ENCODE data around the gene SERPINB11.
"Not testable (repeated sequence)": the region's sequence is repeated elsewhere in the genome, so short reads cannot be mapped to it uniquely, and the experiment has no call there.

Gene SERPINB11

GRCh38 chr18:63702660-63703059 lies at the start of gene SERPINB11:
TSS of gene SERPINB11 (plus strand) at chr18:63702960. CDS start at chr18:63710194, 7,234 bp downstream.
- Histone ChIP-seq H3K9ac (ENCODE audit: low read depth, low read length) (no peak within 1 kb of the TSS), H3K4me3 (ENCODE audit: low read depth, low read length) (no peak within 1 kb of the TSS), H3K9me3 (ENCODE audit: control insufficient read depth, insufficient read depth, low read length) (no peaks in the 10 kb centered on the region), H3K4me1 (ENCODE audit: control insufficient read depth, insufficient read depth, low read length) (no peaks in the 10 kb centered on the region), H3K36me3 (ENCODE audit: control insufficient read depth, insufficient read depth, low read length) (no peaks in the 10 kb centered on the region), H3K27me3 (ENCODE audit: control insufficient read depth, insufficient read depth, low read length) (no peaks in the 10 kb centered on the region)

GRCh38 chr18:63658920-63659319 lies 43.8 kb upstream of the SERPINB11 start:
- H3K36me3 ChIP-seq (ENCODE audit: control insufficient read depth, insufficient read depth, low read length); H3K27me3 ChIP-seq (ENCODE audit: control insufficient read depth, insufficient read depth, low read length); H3K4me3 ChIP-seq (ENCODE audit: low read depth, low read length); H3K4me1 ChIP-seq (ENCODE audit: control insufficient read depth, insufficient read depth, low read length); H3K9me3 ChIP-seq (ENCODE audit: control insufficient read depth, insufficient read depth, low read length); H3K9ac ChIP-seq (ENCODE audit: low read depth, low read length): not testable (repeated sequence)

GRCh38 chr18:63661750-63662149 lies 41.0 kb upstream of the SERPINB11 start, which contains the start of gene SERPINB3:
TSS of gene SERPINB3 (minus strand) at chr18:63661893. CDS start at chr18:63661216, 677 bp downstream.
- H3K27me3 ChIP-seq (ENCODE audit: control insufficient read depth, insufficient read depth, low read length); H3K36me3 ChIP-seq (ENCODE audit: control insufficient read depth, insufficient read depth, low read length); H3K9me3 ChIP-seq (ENCODE audit: control insufficient read depth, insufficient read depth, low read length); H3K4me3 ChIP-seq (ENCODE audit: low read depth, low read length); H3K9ac ChIP-seq (ENCODE audit: low read depth, low read length); H3K4me1 ChIP-seq (ENCODE audit: control insufficient read depth, insufficient read depth, low read length): not testable (repeated sequence)

- Histone ChIP-seq H3K9me3 (ENCODE audit: control insufficient read depth, insufficient read depth, low read length) (no peaks in the 10 kb centered on the region), H3K4me1 (ENCODE audit: control insufficient read depth, insufficient read depth, low read length) (no peaks in the 10 kb centered on the region), H3K36me3 (ENCODE audit: control insufficient read depth, insufficient read depth, low read length) (no peaks in the 10 kb centered on the region), H3K4me3 (ENCODE audit: low read depth, low read length) (no peak overlapping the region), H3K9ac (ENCODE audit: low read depth, low read length) (no peak overlapping the region), H3K27me3 (ENCODE audit: control insufficient read depth, insufficient read depth, low read length) (no peaks in the 10 kb centered on the region)
These were observed 38.2 kb upstream of the SERPINB11 start for GRCh38 chr18:63664571-63664970.

GRCh38 chr18:63676526-63677323 lies 26.0 kb upstream of the SERPINB11 start:
- no peaks in the 10 kb centered on the region for H3K9me3 ChIP-seq (ENCODE audit: control insufficient read depth, insufficient read depth, low read length)
- no peaks in the 10 kb centered on the region for H3K4me1 ChIP-seq (ENCODE audit: control insufficient read depth, insufficient read depth, low read length)
- no peaks in the 10 kb centered on the region for H3K27me3 ChIP-seq (ENCODE audit: control insufficient read depth, insufficient read depth, low read length)
- H3K4me3 ChIP-seq (ENCODE audit: low read depth, low read length), result no peak overlapping the region
- no peaks in the 10 kb centered on the region for H3K36me3 ChIP-seq (ENCODE audit: control insufficient read depth, insufficient read depth, low read length)
- no peak overlapping the region for H3K9ac ChIP-seq (ENCODE audit: low read depth, low read length)

- Histone ChIP-seq H3K9ac (ENCODE audit: low read depth, low read length) (no peak overlapping the region), H3K27me3 (ENCODE audit: control insufficient read depth, insufficient read depth, low read length) (no peaks in the 10 kb centered on the region), H3K4me1 (ENCODE audit: control insufficient read depth, insufficient read depth, low read length) (no peaks in the 10 kb centered on the region), H3K9me3 (ENCODE audit: control insufficient read depth, insufficient read depth, low read length) (no peaks in the 10 kb centered on the region), H3K36me3 (ENCODE audit: control insufficient read depth, insufficient read depth, low read length) (no peaks in the 10 kb centered on the region), H3K4me3 (ENCODE audit: low read depth, low read length) (no peak overlapping the region)
These were observed 25.1 kb upstream of the SERPINB11 start for GRCh38 chr18:63677500-63678225.

GRCh38 chr18:63679820-63680606 lies 22.7 kb upstream of the SERPINB11 start:
- Histone ChIP-seq H3K9me3 (ENCODE audit: control insufficient read depth, insufficient read depth, low read length) (no peaks in the 10 kb centered on the region), H3K4me1 (ENCODE audit: control insufficient read depth, insufficient read depth, low read length) (peaks cover 11% of the 10 kb centered on the region), H3K9ac (ENCODE audit: low read depth, low read length) (no peak overlapping the region), H3K36me3 (ENCODE audit: control insufficient read depth, insufficient read depth, low read length) (no peaks in the 10 kb centered on the region), H3K4me3 (ENCODE audit: low read depth, low read length) (no peak overlapping the region), H3K27me3 (ENCODE audit: control insufficient read depth, insufficient read depth, low read length) (no peaks in the 10 kb centered on the region)

- peaks cover 11% of the 10 kb centered on the region for H3K4me1 ChIP-seq (ENCODE audit: control insufficient read depth, insufficient read depth, low read length)
- H3K9me3 ChIP-seq (ENCODE audit: control insufficient read depth, insufficient read depth, low read length), result no peaks in the 10 kb centered on the region
These were observed 21.1 kb upstream of the SERPINB11 start for GRCh38 chr18:63681449-63682340.

GRCh38 chr18:63683152-63683551 lies 19.6 kb upstream of the SERPINB11 start:
- H3K4me1 ChIP-seq (ENCODE audit: control insufficient read depth, insufficient read depth, low read length), result peaks cover 11% of the 10 kb centered on the region
- no peak overlapping the region for H3K4me3 ChIP-seq (ENCODE audit: low read depth, low read length)
- no peaks in the 10 kb centered on the region for H3K36me3 ChIP-seq (ENCODE audit: control insufficient read depth, insufficient read depth, low read length)
- H3K9ac ChIP-seq (ENCODE audit: low read depth, low read length), result no peak overlapping the region
- no peaks in the 10 kb centered on the region for H3K27me3 ChIP-seq (ENCODE audit: control insufficient read depth, insufficient read depth, low read length)
- no peaks in the 10 kb centered on the region for H3K9me3 ChIP-seq (ENCODE audit: control insufficient read depth, insufficient read depth, low read length)

More at GRCh38 chr18:63681449-63682340, 21.1 kb upstream of the SERPINB11 start:
- Histone ChIP-seq H3K9ac (ENCODE audit: low read depth, low read length) (no peak overlapping the region), H3K27me3 (ENCODE audit: control insufficient read depth, insufficient read depth, low read length) (no peaks in the 10 kb centered on the region), H3K36me3 (ENCODE audit: control insufficient read depth, insufficient read depth, low read length) (no peaks in the 10 kb centered on the region), H3K4me3 (ENCODE audit: low read depth, low read length) (no peak overlapping the region)

- Histone ChIP-seq H3K27me3 (ENCODE audit: control insufficient read depth, insufficient read depth, low read length) (no peaks in the 10 kb centered on the region), H3K4me3 (ENCODE audit: low read depth, low read length) (no peak overlapping the region), H3K4me1 (ENCODE audit: control insufficient read depth, insufficient read depth, low read length) (peaks cover 11% of the 10 kb centered on the region), H3K9me3 (ENCODE audit: control insufficient read depth, insufficient read depth, low read length) (no peaks in the 10 kb centered on the region), H3K36me3 (ENCODE audit: control insufficient read depth, insufficient read depth, low read length) (no peaks in the 10 kb centered on the region), H3K9ac (ENCODE audit: low read depth, low read length) (no peak overlapping the region)
These were observed 18.9 kb upstream of the SERPINB11 start for GRCh38 chr18:63683890-63684289.

- H3K36me3 ChIP-seq (ENCODE audit: control insufficient read depth, insufficient read depth, low read length), result no peaks in the 10 kb centered on the region
- peaks cover 11% of the 10 kb centered on the region for H3K4me1 ChIP-seq (ENCODE audit: control insufficient read depth, insufficient read depth, low read length)
- no peak overlapping the region for H3K9ac ChIP-seq (ENCODE audit: low read depth, low read length)
- H3K4me3 ChIP-seq (ENCODE audit: low read depth, low read length), result no peak overlapping the region
- no peaks in the 10 kb centered on the region for H3K9me3 ChIP-seq (ENCODE audit: control insufficient read depth, insufficient read depth, low read length)
- no peaks in the 10 kb centered on the region for H3K27me3 ChIP-seq (ENCODE audit: control insufficient read depth, insufficient read depth, low read length)
These were observed 18.0 kb upstream of the SERPINB11 start for GRCh38 chr18:63684718-63685117.
